ENCODE measurements around the gene NPBWR2.

Gene NPBWR2

DNA sequence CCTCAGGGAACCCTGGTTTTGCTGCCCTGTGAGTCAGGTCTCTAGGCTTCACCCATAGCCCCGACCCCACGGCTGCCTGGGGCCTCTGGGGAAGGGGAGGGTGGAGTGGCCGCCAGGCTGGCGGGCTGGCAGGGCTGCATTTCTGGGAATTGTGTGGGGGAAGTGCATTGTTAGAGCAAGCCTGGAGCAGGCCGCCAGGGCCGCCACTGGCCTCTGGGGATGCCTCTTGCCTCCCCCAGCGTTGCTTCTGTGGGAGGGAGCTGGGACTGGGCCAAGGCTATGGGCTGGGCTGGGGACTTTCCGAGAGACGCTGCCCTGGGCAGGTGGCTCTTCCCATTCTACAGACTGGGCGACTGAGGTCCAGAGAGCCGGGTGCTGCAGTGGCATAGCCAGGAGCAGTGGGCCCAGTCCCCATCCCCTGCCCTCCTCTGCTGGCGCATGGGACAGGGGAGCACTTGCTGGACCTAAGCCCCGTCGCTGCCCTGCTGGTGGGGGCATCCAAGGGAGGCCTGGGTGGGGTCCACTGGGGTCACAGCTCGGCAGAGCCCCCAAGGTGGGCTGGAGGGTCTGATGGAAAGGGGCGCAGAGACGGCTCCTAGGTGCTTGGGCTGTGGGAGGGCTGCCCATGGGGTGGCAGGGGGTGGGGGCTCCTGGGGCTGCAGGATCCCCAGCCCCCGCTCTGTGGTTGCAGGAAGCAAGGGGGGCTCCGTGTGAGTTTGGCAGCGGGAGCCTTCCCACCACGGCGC lies 51.3 kb downstream of the NPBWR2 start:
- DNase-seq, result no peak

GRCh38 chr20:64055396-64055892 lies 51.9 kb downstream of the NPBWR2 start:
- DNase-seq, result no peak

GRCh38 chr20:64053841-64054661 lies 53.3 kb downstream of the NPBWR2 start:
- DNase-seq, result no peak
